ENCODE measurements around the gene ABLIM3.

Gene ABLIM3

GRCh38 chr5:149212198-149212951, 71.1 kb downstream of the ABLIM3 start:
- DNase-seq (ENCODE audit: extremely low read depth, low read depth), result peak; percentile 97
- TF ChIP-seq CTCF (IDR thresholded peaks at IDR 0.05; ENCODE audit: low read depth, low read length), result no peak

- TF ChIP-seq CTCF (IDR thresholded peaks at IDR 0.05; ENCODE audit: low read depth, low read length), result no peak
- no peak for DNase-seq (ENCODE audit: extremely low read depth, low read depth)
Observed at GRCh38 chr5:149213264-149213880, 72.1 kb downstream of the ABLIM3 start.

GRCh38 chr5:149215478-149216090, 74.3 kb downstream of the ABLIM3 start:
- no peak for DNase-seq (ENCODE audit: extremely low read depth, low read depth)

GRCh38 chr5:149216496-149216895, 75.2 kb downstream of the ABLIM3 start:
- no peak for DNase-seq (ENCODE audit: extremely low read depth, low read depth)
- no peak for TF ChIP-seq CTCF (IDR thresholded peaks at IDR 0.05; ENCODE audit: low read depth, low read length)

More at GRCh38 chr5:149215478-149216090, 74.3 kb downstream of the ABLIM3 start:
- TF ChIP-seq CTCF (IDR thresholded peaks at IDR 0.05; ENCODE audit: low read depth, low read length), result no peak

GRCh38 chr5:149217096-149217802, 76.0 kb downstream of the ABLIM3 start:
- no peak for DNase-seq (ENCODE audit: extremely low read depth, low read depth)

GRCh38 chr5:149217803-149218155, 76.5 kb downstream of the ABLIM3 start:
- TF ChIP-seq CTCF (IDR thresholded peaks at IDR 0.05; ENCODE audit: low read depth, low read length), result no peak
- no peak for DNase-seq (ENCODE audit: extremely low read depth, low read depth)

More at GRCh38 chr5:149217096-149217802, 76.0 kb downstream of the ABLIM3 start:
- TF ChIP-seq CTCF (IDR thresholded peaks at IDR 0.05; ENCODE audit: low read depth, low read length), result no peak
